Epithelial cell of esophagus (primary cell): ENCODE measurements around the gene SYT5.
"Not testable (repeated sequence)": the region's sequence is repeated elsewhere in the genome, so short reads cannot be mapped to it uniquely, and the experiment has no call there.

ENCODE experiments used
- DNase-seq: peaks from one replicate; pipeline ENCODE4 v3.0.0; 2010; ENCODE audit warnings: low read depth
- H3K4me3 ChIP-seq: 2 replicates; pipeline ENCODE4 v1.5.1; 2011; ENCODE audit warnings: mild to moderate bottlenecking, low read length, control low read depth
- CTCF ChIP-seq: IDR thresholded peaks from 2 replicates; pipeline ENCODE4 v1.5.1; 2011; ENCODE audit warnings: low read depth, mild to moderate bottlenecking, low read length, control low read depth, inconsistent platforms; ENCODE audit not compliant: insufficient read depth; ENCODE audit errors: missing control alignments

The SYT5 gene

GRCh38 chr19:55226788-55227187 is 46.7 kb upstream of the SYT5 start:
- H3K4me3 ChIP-seq, result no peak overlapping the region

GRCh38 chr19:55226273-55226672 is 46.2 kb upstream of the SYT5 start:
- no peak overlapping the region for H3K4me3 ChIP-seq
- DNase-seq, result no peak
- TF ChIP-seq CTCF, result no peak

More at GRCh38 chr19:55226788-55227187, 46.7 kb upstream of the SYT5 start:
- no peak for TF ChIP-seq CTCF
- no peak for DNase-seq

- TF ChIP-seq CTCF, result no peak
- no peak for DNase-seq
- H3K4me3 ChIP-seq, result no peak overlapping the region
Measured at GRCh38 chr19:55225415-55225958, 45.4 kb upstream of the SYT5 start.

- not testable (repeated sequence) for DNase-seq
Measured at GRCh38 chr19:55224679-55225414, 44.8 kb upstream of the SYT5 start.

GRCh38 chr19:55224038-55224665 is 44.1 kb upstream of the SYT5 start:
- no peak for TF ChIP-seq CTCF
- no peak for DNase-seq
- H3K4me3 ChIP-seq, result no peak overlapping the region

More at GRCh38 chr19:55224679-55225414, 44.8 kb upstream of the SYT5 start:
- H3K4me3 ChIP-seq, result not testable (repeated sequence)

- H3K4me3 ChIP-seq, result no peak overlapping the region
- no peak for TF ChIP-seq CTCF
- no peak for DNase-seq
Measured at GRCh38 chr19:55223291-55224037, 43.4 kb upstream of the SYT5 start.

- DNase-seq, result no peak
- no peak overlapping the region for H3K4me3 ChIP-seq
- TF ChIP-seq CTCF, result no peak
Measured at GRCh38 chr19:55220525-55220924, 40.4 kb upstream of the SYT5 start.
